Memory B cell (primary cell): Measurements from ENCODE around the gene ACRBP.
A peak's percentile ranks its signal among the peaks of the same experiment; 100 is the strongest.

Experiments
- ATAC-seq: fragments of 150-1000 bp; cut with Tn5 transposase; 2 replicates; pipeline ENCODE4 v1.10.0; 2021; ENCODE audit warnings: low read depth, mild to moderate bottlenecking, moderate library complexity
- DNase-seq, 2 donors: peaks; one replicate each; pipeline ENCODE4 v3.0.0; 2022; ENCODE audit warnings: low spot score in 2 of 2
- H3K27ac Mint-ChIP-seq: one replicate; pipeline ENCODE4 v1.8.0; 2022; ENCODE audit warnings: mild to moderate bottlenecking, moderate library complexity, mixed read lengths
- H3K27me3 Mint-ChIP-seq: one replicate; pipeline ENCODE4 v1.8.0; 2022; ENCODE audit warnings: mixed read lengths
- H3K36me3 Mint-ChIP-seq: one replicate; pipeline ENCODE4 v1.8.0; 2022; ENCODE audit warnings: mild to moderate bottlenecking, mixed read lengths
- H3K4me1 Mint-ChIP-seq: one replicate; pipeline ENCODE4 v1.8.0; 2022; ENCODE audit warnings: mixed read lengths
- H3K4me3 Mint-ChIP-seq: one replicate; pipeline ENCODE4 v1.8.0; 2022; ENCODE audit warnings: mild to moderate bottlenecking, moderate library complexity, mixed read lengths
- H3K9me3 Mint-ChIP-seq: one replicate; pipeline ENCODE4 v1.8.0; 2022; ENCODE audit warnings: mixed read lengths

ACRBP gene

GRCh38 chr12:6666211-6666610 lies 19.0 kb upstream of the ACRBP start:
- no peak overlapping the region for H3K27ac Mint-ChIP-seq
- ATAC-seq (no peak), DNase-seq (no peak)
- H3K27me3 Mint-ChIP-seq, result no peaks in the 10 kb centered on the region
- peaks cover 10% of the 10 kb centered on the region for H3K4me1 Mint-ChIP-seq
- H3K36me3 Mint-ChIP-seq, result peaks cover 14% of the 10 kb centered on the region
- H3K4me3 Mint-ChIP-seq, result no peak overlapping the region
- H3K9me3 Mint-ChIP-seq, result no peaks in the 10 kb centered on the region

GRCh38 chr12:6664902-6665301 lies 17.7 kb upstream of the ACRBP start:
- H3K27ac Mint-ChIP-seq, result no peak overlapping the region
- no peak overlapping the region for H3K4me3 Mint-ChIP-seq
- DNase-seq (no peak), ATAC-seq (no peak)
- H3K36me3 Mint-ChIP-seq, result peaks cover 9% of the 10 kb centered on the region
- peaks cover 10% of the 10 kb centered on the region for H3K4me1 Mint-ChIP-seq
- H3K9me3 Mint-ChIP-seq, result no peaks in the 10 kb centered on the region
- no peaks in the 10 kb centered on the region for H3K27me3 Mint-ChIP-seq

- peaks cover 13% of the 10 kb centered on the region for H3K36me3 Mint-ChIP-seq
- H3K4me1 Mint-ChIP-seq, result peaks cover 14% of the 10 kb centered on the region
- peak within 1 kb of the TSS; percentile 95 for H3K4me3 Mint-ChIP-seq
- H3K27me3 Mint-ChIP-seq, result no peaks in the 10 kb centered on the region
- no peaks in the 10 kb centered on the region for H3K9me3 Mint-ChIP-seq
- DNase-seq (peak; percentile 86 to 94), ATAC-seq (peak; percentile 98)
- H3K27ac Mint-ChIP-seq, result peak within 1 kb of the TSS; percentile 96
Observed at GRCh38 chr12:6662906-6663742, 15.9 kb upstream of the ACRBP start, which contains the start of gene ING4. Gene ING4 (minus strand): TSS chr12:6663119. CDS start chr12:6663101, 18 bp downstream.

GRCh38 chr12:6662602-6662905 lies 15.3 kb upstream of the ACRBP start:
- peak overlapping the region; percentile 96 for H3K27ac Mint-ChIP-seq
- no peaks in the 10 kb centered on the region for H3K27me3 Mint-ChIP-seq
- peaks cover 14% of the 10 kb centered on the region for H3K4me1 Mint-ChIP-seq
- ATAC-seq (peak; percentile 10), DNase-seq (no peak)
- H3K4me3 Mint-ChIP-seq, result peak overlapping the region; percentile 95
- H3K36me3 Mint-ChIP-seq, result peaks cover 10% of the 10 kb centered on the region
- H3K9me3 Mint-ChIP-seq, result no peaks in the 10 kb centered on the region

GRCh38 chr12:6653987-6654386 lies 6.8 kb upstream of the ACRBP start:
- Mint-ChIP-seq H3K27ac (no peak overlapping the region), H3K27me3 (no peaks in the 10 kb centered on the region), H3K9me3 (no peaks in the 10 kb centered on the region), H3K4me3 (no peak overlapping the region), H3K36me3 (peaks cover 38% of the 10 kb centered on the region), H3K4me1 (peaks cover 11% of the 10 kb centered on the region)
- no peak for ATAC-seq
- no peak for DNase-seq

GRCh38 chr12:6653342-6653741 lies 6.1 kb upstream of the ACRBP start:
- no peaks in the 10 kb centered on the region for H3K9me3 Mint-ChIP-seq
- H3K36me3 Mint-ChIP-seq, result peaks cover 33% of the 10 kb centered on the region
- no peak overlapping the region for H3K27ac Mint-ChIP-seq
- DNase-seq (no peak), ATAC-seq (no peak)
- no peak overlapping the region for H3K4me3 Mint-ChIP-seq
- H3K27me3 Mint-ChIP-seq, result no peaks in the 10 kb centered on the region
- H3K4me1 Mint-ChIP-seq, result peaks cover 7% of the 10 kb centered on the region

GRCh38 chr12:6652391-6652790 lies 5.2 kb upstream of the ACRBP start:
- DNase-seq (no peak), ATAC-seq (no peak)
- Mint-ChIP-seq H3K27me3 (no peaks in the 10 kb centered on the region), H3K4me3 (no peak overlapping the region), H3K27ac (no peak overlapping the region), H3K4me1 (peaks cover 5% of the 10 kb centered on the region), H3K9me3 (no peaks in the 10 kb centered on the region), H3K36me3 (peaks cover 32% of the 10 kb centered on the region)

- no peak for ATAC-seq
- peaks cover 31% of the 10 kb centered on the region for H3K36me3 Mint-ChIP-seq
- no peak for DNase-seq
- H3K27ac Mint-ChIP-seq, result no peak overlapping the region
- no peak overlapping the region for H3K4me3 Mint-ChIP-seq
- H3K4me1 Mint-ChIP-seq, result peaks cover 12% of the 10 kb centered on the region
- no peaks in the 10 kb centered on the region for H3K27me3 Mint-ChIP-seq
- H3K9me3 Mint-ChIP-seq, result no peaks in the 10 kb centered on the region
Observed at GRCh38 chr12:6650832-6651231, 3.6 kb upstream of the ACRBP start.

- Mint-ChIP-seq H3K27me3 (no peaks in the 10 kb centered on the region), H3K27ac (peak overlapping the region; percentile 83), H3K4me3 (peak overlapping the region; percentile 94), H3K36me3 (peaks cover 14% of the 10 kb centered on the region), H3K9me3 (no peaks in the 10 kb centered on the region), H3K4me1 (peaks cover 30% of the 10 kb centered on the region)
- ATAC-seq (peak; percentile 16), DNase-seq (no peak)
Observed at GRCh38 chr12:6646276-6647082, 753 bp downstream of the ACRBP start.

GRCh38 chr12:6644903-6645302 lies 2.3 kb downstream of the ACRBP start:
- peaks cover 8% of the 10 kb centered on the region for H3K36me3 Mint-ChIP-seq
- H3K4me3 Mint-ChIP-seq, result peak overlapping the region; percentile 71

GRCh38 chr12:6644257-6644596 lies 3.0 kb downstream of the ACRBP start:
- H3K36me3 Mint-ChIP-seq, result peaks cover 8% of the 10 kb centered on the region
- no peaks in the 10 kb centered on the region for H3K9me3 Mint-ChIP-seq
- H3K4me1 Mint-ChIP-seq, result peaks cover 33% of the 10 kb centered on the region
- peak; percentile 51 for ATAC-seq
- H3K4me3 Mint-ChIP-seq, result peak overlapping the region; percentile 71
- H3K27ac Mint-ChIP-seq, result peak overlapping the region; percentile 50
- H3K27me3 Mint-ChIP-seq, result no peaks in the 10 kb centered on the region
- DNase-seq, result no peak

More at GRCh38 chr12:6644903-6645302, 2.3 kb downstream of the ACRBP start:
- Mint-ChIP-seq H3K9me3 (no peaks in the 10 kb centered on the region), H3K4me1 (peaks cover 30% of the 10 kb centered on the region), H3K27me3 (no peaks in the 10 kb centered on the region), H3K27ac (peak overlapping the region; percentile 50)
- DNase-seq (no peak), ATAC-seq (no peak)

- H3K4me3 Mint-ChIP-seq, result peak overlapping the region; percentile 71
Observed at GRCh38 chr12:6643569-6644256, 3.5 kb downstream of the ACRBP start.

GRCh38 chr12:6641131-6641530 lies 6.1 kb downstream of the ACRBP start:
- H3K27ac Mint-ChIP-seq, result no peak overlapping the region
- peaks cover 48% of the 10 kb centered on the region for H3K4me1 Mint-ChIP-seq
- H3K4me3 Mint-ChIP-seq, result no peak overlapping the region

More at GRCh38 chr12:6643569-6644256, 3.5 kb downstream of the ACRBP start:
- peaks cover 38% of the 10 kb centered on the region for H3K4me1 Mint-ChIP-seq
- no peak for DNase-seq
- ATAC-seq, result peak; percentile 53
- no peaks in the 10 kb centered on the region for H3K9me3 Mint-ChIP-seq
- peak overlapping the region; percentile 50 for H3K27ac Mint-ChIP-seq
- H3K36me3 Mint-ChIP-seq, result peaks cover 8% of the 10 kb centered on the region
- H3K27me3 Mint-ChIP-seq, result no peaks in the 10 kb centered on the region

GRCh38 chr12:6640497-6640896 lies 6.7 kb downstream of the ACRBP start:
- H3K27ac Mint-ChIP-seq, result no peak overlapping the region
- no peaks in the 10 kb centered on the region for H3K36me3 Mint-ChIP-seq
- no peak for DNase-seq
- H3K27me3 Mint-ChIP-seq, result no peaks in the 10 kb centered on the region
- no peak for ATAC-seq
- H3K9me3 Mint-ChIP-seq, result no peaks in the 10 kb centered on the region
- no peak overlapping the region for H3K4me3 Mint-ChIP-seq
- H3K4me1 Mint-ChIP-seq, result peaks cover 53% of the 10 kb centered on the region

More at GRCh38 chr12:6641131-6641530, 6.1 kb downstream of the ACRBP start:
- ATAC-seq (no peak), DNase-seq (no peak)
- no peaks in the 10 kb centered on the region for H3K27me3 Mint-ChIP-seq
- peaks cover under 1% of the 10 kb centered on the region for H3K36me3 Mint-ChIP-seq
- no peaks in the 10 kb centered on the region for H3K9me3 Mint-ChIP-seq
